OCI-M1 (cell line): Measurements from ENCODE around the gene CARD9.
A peak's percentile ranks its signal among the peaks of the same experiment; 100 is the strongest.

Experiments used
- DNase-seq: peaks from one replicate; lab custom pipeline; 2025; lab: John Stamatoyannopoulos, UW

The CARD9 gene

GRCh38 chr9:136401173-136401922, 27.9 kb upstream of the CARD9 start:
- DNase-seq: no peak

GRCh38 chr9:136400038-136400834, 26.8 kb upstream of the CARD9 start, which contains the start of gene SNAPC4:
TSS of gene SNAPC4 (minus strand) at chr9:136400170. CDS start at chr9:136398428, 1,742 bp downstream.
- DNase-seq: peak; percentile 92

GRCh38 chr9:136399176-136400037, 25.9 kb upstream of the CARD9 start:
- peak; percentile 27 for DNase-seq

GRCh38 chr9:136398286-136398685, 24.8 kb upstream of the CARD9 start:
- no peak for DNase-seq

GRCh38 chr9:136397643-136398042, 24.2 kb upstream of the CARD9 start:
- DNase-seq: no peak

- DNase-seq: no peak
Observed at GRCh38 chr9:136396219-136396515, 22.7 kb upstream of the CARD9 start.

- DNase-seq: no peak
Observed at GRCh38 chr9:136395345-136396218, 22.1 kb upstream of the CARD9 start.

DNA sequence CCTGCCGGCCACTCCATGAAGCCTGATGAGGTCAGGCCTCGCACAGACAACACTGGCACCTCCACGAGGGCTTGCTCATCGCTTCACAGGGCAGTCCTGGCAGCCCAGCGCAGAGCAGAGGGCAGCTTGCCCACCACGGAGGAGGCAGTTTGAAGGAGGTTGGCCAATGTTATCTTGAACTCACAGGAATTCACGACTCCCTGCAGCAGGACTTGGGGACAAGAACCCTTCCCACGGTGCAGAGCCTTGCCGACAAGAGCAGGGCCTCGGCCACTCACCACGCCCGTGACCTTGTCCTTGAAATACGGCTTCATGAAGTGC, 21.5 kb upstream of the CARD9 start:
- DNase-seq: no peak

- DNase-seq: no peak
Observed at GRCh38 chr9:136394312-136395019, 21.0 kb upstream of the CARD9 start.

GRCh38 chr9:136393531-136393930, 20.1 kb upstream of the CARD9 start:
- no peak for DNase-seq

DNA sequence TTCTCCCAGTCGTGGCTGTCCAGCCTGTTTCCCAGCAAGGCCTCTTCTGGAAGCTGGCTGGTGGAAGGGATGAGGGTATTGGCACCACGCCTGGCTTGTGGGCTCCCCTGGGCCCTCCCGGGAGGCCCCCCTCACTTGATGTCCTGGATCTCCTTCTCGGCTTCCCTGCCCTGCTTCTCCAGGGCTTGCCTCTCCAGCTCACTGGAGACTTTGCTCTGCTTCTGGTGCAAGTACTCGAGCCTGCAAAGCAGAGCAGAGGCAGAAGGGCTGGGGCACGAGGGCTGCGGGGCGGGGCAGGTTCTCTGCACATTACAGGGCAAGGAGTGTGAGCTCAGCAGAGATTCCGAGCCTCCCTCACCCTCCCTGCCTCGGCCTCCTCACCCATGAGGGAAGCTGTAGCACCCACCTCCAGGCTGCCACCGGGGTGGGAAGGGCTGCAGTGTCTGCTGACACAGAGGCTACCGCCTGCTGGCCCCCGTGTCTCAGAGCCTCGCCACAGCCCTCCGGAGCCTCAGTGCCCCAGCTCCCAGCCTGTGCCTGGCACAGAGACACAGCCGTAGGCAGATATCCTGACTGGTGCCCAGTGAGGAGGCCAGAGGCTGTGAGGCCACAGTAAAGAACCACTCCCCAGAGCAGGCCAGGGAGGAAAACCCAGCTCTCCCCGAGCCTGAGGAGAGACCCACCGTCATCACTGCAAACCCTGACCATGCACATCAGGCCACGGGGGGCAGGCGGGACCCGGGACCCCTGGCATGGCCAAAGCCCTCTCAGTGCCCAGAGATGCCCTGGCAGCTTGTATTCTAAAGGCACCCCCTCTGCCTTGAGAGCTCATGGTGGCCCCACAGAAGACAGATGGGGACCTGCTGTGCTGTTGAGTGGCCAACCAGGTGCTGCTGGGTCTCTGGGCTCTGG, 19.3 kb upstream of the CARD9 start:
- DNase-seq: no peak

DNA sequence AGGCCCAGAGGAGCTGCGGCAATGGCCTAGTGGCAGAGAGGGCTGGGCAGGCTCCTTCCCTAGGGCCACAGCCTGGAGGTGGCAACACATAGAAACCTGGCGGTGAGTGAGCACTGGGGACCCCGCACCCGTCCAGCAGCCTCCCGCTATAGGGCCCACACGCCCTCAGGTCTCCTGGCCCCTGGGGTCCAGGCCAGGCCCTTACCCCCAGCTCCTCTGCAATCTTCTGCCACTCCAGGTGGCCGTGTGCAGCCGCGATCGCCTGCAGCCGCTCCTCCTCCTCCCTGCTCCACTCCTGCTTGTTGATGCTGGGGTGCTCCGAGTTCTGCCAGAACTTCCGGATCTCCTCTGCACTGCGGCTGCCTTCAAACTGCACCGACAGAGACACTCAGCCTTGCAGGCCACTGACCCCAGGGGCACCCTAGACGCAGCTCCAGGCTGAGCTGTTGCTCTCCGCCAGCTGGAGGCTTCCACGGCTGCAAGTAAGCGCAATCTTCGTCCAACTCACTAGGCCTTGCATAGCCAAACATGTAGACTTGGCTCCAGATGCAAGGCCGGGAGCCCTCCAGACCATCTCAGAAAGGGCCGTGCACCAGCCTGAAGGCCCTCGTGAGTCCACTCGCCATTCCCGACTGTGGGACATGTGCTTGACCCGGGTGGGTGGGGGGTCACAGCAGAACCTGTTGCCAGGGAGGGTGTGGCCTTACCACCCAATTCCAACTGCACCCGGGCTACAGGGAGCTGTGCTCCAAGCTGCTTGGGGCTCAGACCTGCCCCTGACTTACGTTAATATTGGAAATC, 18.5 kb upstream of the CARD9 start:
- no peak for DNase-seq

DNA sequence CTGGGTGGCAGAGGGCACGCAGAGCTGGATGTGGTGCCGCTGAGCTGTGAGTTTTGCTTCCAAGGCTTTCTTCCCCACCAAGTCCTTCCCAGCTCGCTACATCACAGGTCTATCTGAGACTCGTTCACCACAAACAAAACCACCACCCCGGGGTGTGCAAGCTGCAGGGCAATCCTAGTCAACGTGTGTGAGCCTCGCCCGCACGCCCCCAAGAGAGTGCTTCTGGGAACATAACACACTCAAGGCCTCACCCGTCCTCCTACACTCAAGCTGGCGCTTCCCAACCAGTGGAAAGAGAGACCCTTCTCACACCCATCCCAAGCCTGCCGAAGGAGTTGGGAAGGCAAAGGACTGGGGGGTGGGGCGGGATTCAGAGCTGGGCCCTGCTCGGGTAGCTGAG, 15.9 kb upstream of the CARD9 start:
- no peak for DNase-seq

- no peak for DNase-seq
Observed at GRCh38 chr9:136387217-136387616, 13.7 kb upstream of the CARD9 start.

- DNase-seq: no peak
Observed at GRCh38 chr9:136386018-136386417, 12.5 kb upstream of the CARD9 start.

- peak; percentile 3 for DNase-seq
Observed at GRCh38 chr9:136385015-136385414, 11.5 kb upstream of the CARD9 start.

- no peak for DNase-seq
Observed at GRCh38 chr9:136383436-136383835, 10.0 kb upstream of the CARD9 start.

DNA sequence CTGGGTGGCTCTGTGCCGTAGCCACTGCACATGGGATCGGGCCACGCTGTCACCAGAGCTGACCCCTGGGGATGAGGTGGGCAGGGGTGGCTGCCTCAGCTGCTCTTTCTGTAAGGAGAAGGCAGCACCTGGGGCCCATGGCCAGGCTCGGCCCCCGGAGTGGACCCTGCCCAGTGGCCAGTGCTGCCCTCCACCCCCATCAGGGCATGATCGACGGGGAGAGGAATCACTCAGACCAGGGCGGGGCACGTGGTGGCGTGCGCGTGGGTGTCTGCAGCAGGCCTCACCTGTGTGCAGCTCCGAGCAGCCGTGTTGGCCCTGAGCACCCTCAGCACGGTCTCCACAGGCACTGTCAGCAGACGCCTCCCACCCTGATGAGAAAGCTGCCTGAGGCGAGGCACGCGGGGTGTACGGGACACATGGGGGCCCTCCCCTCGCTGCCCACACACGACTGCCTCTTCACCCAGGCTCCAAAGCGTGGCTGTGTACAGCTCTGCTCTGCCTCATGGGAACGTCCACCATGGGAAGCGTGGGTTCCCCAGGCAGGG, 8.6 kb upstream of the CARD9 start:
- no peak for DNase-seq

DNA sequence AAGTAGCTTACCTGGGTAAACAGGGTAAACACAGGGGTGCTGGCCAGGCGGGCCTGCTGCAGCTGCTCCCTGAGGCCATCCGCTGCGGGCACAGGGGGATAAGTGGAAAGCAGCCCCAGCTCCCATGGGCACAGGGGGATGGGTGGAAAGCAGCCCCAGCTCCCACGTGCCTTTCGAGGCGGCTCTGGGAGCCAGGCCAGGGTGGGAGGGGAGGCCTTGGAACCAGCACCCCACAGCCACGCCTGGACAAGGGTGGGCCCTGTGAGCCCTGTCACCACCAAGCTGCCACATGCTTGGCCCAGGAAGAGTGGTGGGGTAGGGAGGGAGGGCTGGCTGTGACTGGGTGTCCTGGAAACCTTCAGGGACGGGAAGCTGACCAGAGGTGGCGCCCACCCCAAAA, 7.8 kb upstream of the CARD9 start:
- DNase-seq: no peak
